Thoracic aorta (tissue), 2 donors: ENCODE results near the gene DIP2C. TPM values are rescaled to one million over a fixed set of nuclear protein-coding genes. Genes with fewer than 3 reads are reported as not detected.

Source experiments
- ATAC-seq: fragments of 150-250 bp; one replicate; pipeline ENCODE4 v1.8.0; 2017; ENCODE audit warnings: low read depth; ENCODE audit not compliant: insufficient number of reproducible peaks, low FRiP score
- DNase-seq: peaks from one replicate; pipeline ENCODE4 v3.0.0-alpha.2; 2020; ENCODE audit warnings: low spot score
- H3K27ac ChIP-seq, 2 donors: fragments of 200-600 bp; sonication (generic); 1 replicate in 1 of 2; 2 replicates in 1 of 2; pipeline ENCODE4 v1.5.1; 2016; ENCODE audit warnings: mild to moderate bottlenecking in 2 of 2, moderate library complexity in 2 of 2
- H3K27me3 ChIP-seq: fragments of 200-600 bp; sonication (generic); replicated peaks from 2 replicates; pipeline ENCODE4 v1.6.0; 2016; ENCODE audit warnings: mild to moderate bottlenecking; ENCODE audit not compliant: insufficient read depth
- H3K36me3 ChIP-seq: fragments of 200-600 bp; sonication (generic); one replicate; pipeline ENCODE4 v1.5.1; 2016
- H3K4me1 ChIP-seq, 2 donors: fragments of 200-600 bp; sonication (generic); 1 replicate in 1 of 2; 2 replicates in 1 of 2; pipeline versions ENCODE4 v1.5.1 to v1.6.0; 2016; ENCODE audit warnings: low read depth in 2 of 2, mild to moderate bottlenecking in 1 of 2; ENCODE audit not compliant: control insufficient read depth in 1 of 2
- H3K4me3 ChIP-seq: fragments of 200-600 bp; sonication (generic); 2 replicates; pipeline ENCODE4 v1.5.1; 2016; ENCODE audit warnings: mild to moderate bottlenecking
- H3K9me3 ChIP-seq: fragments of 200-600 bp; sonication (generic); 2 replicates; pipeline ENCODE4 v1.5.1; 2016
- total RNA-seq, 2 donors: library from RNA; depleted of rRNA; stranded (reverse); fragments of >200 nt; gene quantifications; one replicate each; pipeline versions ENCODE4 v1.1.0 to v1.2.3, GENCODE V29; 2016
- TF ChIP-seq, protein P1 (sequence below): fragments of 200-600 bp; sonication (generic); IDR thresholded peaks from one replicate; pipeline ENCODE4 v1.5.1; 2019; ENCODE audit warnings: antibody characterized with exemption

The DIP2C gene
- total RNA-seq, 2 donors from 2014 or later: 36.8 to 44.0 TPM

DNA sequence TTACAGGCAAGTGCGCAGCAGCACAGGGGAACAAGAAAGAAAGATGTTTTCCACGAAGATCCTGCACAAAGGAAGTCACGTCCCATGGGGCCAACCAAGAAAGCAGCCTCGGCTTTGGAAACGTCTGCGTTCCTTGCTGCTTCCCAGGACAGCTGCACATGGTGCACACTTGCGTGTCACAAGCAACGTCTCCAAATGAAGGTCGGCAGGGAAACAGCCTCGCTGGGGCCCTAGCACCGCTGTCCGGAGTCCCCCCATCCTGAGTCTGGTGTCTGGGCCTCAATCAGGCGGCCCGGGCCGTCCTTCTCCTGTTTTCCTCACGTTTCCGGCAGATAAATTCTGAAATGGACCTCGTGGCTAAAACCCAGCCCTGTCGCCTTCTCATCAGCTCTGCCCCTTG lies 206.2 kb downstream of the DIP2C start:
- Histone ChIP-seq H3K4me1 (no peaks in the 10 kb centered on the region), H3K4me3 (no peak overlapping the region), H3K9me3 (no peaks in the 10 kb centered on the region), H3K36me3 (no peaks in the 10 kb centered on the region), H3K27me3 (no peaks in the 10 kb centered on the region), H3K27ac (no peak overlapping the region)
- DNase-seq: no peak
- no peak for ATAC-seq
- TF ChIP-seq, protein P1, sequence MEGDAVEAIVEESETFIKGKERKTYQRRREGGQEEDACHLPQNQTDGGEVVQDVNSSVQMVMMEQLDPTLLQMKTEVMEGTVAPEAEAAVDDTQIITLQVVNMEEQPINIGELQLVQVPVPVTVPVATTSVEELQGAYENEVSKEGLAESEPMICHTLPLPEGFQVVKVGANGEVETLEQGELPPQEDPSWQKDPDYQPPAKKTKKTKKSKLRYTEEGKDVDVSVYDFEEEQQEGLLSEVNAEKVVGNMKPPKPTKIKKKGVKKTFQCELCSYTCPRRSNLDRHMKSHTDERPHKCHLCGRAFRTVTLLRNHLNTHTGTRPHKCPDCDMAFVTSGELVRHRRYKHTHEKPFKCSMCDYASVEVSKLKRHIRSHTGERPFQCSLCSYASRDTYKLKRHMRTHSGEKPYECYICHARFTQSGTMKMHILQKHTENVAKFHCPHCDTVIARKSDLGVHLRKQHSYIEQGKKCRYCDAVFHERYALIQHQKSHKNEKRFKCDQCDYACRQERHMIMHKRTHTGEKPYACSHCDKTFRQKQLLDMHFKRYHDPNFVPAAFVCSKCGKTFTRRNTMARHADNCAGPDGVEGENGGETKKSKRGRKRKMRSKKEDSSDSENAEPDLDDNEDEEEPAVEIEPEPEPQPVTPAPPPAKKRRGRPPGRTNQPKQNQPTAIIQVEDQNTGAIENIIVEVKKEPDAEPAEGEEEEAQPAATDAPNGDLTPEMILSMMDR: no peak

DNA sequence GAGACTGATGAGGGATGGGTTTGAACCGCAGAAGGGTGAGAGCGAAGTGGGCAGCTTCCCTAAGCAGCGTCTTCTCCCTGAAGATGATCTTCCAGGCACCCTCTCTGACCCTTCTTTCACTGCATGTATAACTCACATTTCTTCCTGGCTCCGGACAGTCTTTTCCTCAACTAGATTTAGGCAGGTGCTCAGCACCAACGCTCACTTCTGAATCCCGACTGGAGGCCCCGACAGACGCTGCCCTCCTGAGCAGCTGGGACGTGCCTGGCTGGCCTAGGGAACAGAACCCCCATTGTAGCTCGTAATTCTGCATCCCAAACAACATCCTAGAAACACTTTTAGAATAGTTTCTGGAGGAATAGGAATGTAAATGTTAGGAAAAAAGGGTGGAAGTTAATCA lies 206.6 kb downstream of the DIP2C start:
- TF ChIP-seq, protein P1: no peak
- no peak for DNase-seq
- Histone ChIP-seq H3K36me3 (no peaks in the 10 kb centered on the region), H3K27me3 (no peaks in the 10 kb centered on the region), H3K9me3 (no peaks in the 10 kb centered on the region), H3K27ac (no peak overlapping the region), H3K4me3 (no peak overlapping the region), H3K4me1 (no peaks in the 10 kb centered on the region)
- ATAC-seq: no peak

- TF ChIP-seq, protein P1: no peak
- Histone ChIP-seq H3K27ac (no peak overlapping the region), H3K9me3 (no peaks in the 10 kb centered on the region), H3K4me1 (no peaks in the 10 kb centered on the region), H3K4me3 (no peak overlapping the region), H3K36me3 (no peaks in the 10 kb centered on the region), H3K27me3 (no peaks in the 10 kb centered on the region)
- DNase-seq (no peak), ATAC-seq (no peak)
These were observed 207.4 kb downstream of the DIP2C start for GRCh38 chr10:482051-482501.

DNA sequence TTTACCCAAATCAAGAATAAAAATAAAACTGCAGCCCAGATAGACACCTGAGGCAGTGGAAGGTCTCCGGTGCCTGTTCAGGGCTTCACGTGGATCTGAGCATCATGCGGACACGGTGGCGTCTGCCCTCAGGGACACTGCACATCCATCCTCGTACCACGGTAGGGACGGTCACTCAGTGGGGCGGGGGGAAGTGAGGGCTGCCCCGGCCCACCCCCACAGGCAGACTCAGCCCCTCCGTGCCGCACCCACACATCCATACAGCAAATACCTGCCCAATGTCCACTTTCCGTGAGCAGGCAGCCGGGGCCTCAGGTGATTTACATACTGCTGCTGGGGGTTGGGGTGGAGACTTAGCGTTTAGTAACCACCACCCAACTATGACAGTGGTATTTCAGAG lies 207.8 kb downstream of the DIP2C start:
- H3K9me3 ChIP-seq: no peaks in the 10 kb centered on the region
- TF ChIP-seq, protein P1: no peak
- H3K27ac ChIP-seq: no peak overlapping the region
- ATAC-seq (no peak), DNase-seq (no peak)
- H3K36me3 ChIP-seq: no peaks in the 10 kb centered on the region
- H3K4me1 ChIP-seq: no peaks in the 10 kb centered on the region
- no peak overlapping the region for H3K4me3 ChIP-seq
- H3K27me3 ChIP-seq: no peaks in the 10 kb centered on the region

GRCh38 chr10:480928-481552 lies 208.4 kb downstream of the DIP2C start:
- TF ChIP-seq, protein P1: no peak
- H3K27me3 ChIP-seq: no peaks in the 10 kb centered on the region
- no peaks in the 10 kb centered on the region for H3K4me1 ChIP-seq
- no peaks in the 10 kb centered on the region for H3K36me3 ChIP-seq
- DNase-seq (no peak), ATAC-seq (no peak)
- H3K27ac ChIP-seq: no peak overlapping the region
- H3K4me3 ChIP-seq: no peak overlapping the region
- no peaks in the 10 kb centered on the region for H3K9me3 ChIP-seq
